ENCODE data around the gene ESF1.

Gene ESF1

DNA sequence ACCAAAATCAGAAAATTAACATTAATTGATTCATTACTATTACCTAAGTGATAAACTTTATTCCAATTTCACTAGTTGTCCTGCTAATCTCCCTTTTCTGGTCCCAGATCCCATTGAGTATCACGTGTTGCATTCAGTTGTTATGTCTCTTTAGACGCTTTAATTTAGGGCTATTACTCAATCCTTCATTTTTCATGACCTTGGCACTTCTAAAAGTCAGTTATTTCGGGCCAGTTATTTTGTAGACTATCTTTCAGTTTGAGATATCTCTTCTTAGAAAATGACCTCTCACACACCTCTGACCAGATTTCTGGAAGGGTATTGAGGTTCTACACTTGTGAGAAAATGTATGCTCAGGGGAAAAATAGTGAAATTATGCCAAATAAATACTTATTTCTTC is 112.0 kb downstream of the ESF1 start:
- DNase-seq: no peak

DNA sequence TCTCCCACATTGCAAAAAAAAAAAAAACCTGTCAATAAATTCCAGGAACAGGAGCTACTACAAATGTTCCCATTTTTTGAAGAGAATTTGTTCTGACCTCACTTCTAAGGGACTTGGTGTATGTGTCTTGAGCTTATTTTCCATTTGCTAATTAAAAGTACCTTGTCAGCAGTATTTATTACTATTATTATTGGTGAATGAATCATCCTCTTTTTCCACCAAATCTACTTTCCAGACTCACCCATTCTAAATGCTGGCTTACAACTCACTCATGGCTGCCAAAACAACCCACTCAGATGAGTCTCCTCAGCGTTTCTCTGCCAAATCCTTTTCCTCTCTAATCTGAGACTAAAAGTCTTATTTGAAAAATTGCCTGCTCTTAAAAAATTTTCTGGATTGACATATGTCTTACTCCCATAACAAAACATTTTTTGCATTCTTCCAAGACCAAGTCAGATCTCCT is 112.8 kb downstream of the ESF1 start:
- DNase-seq: no peak

DNA sequence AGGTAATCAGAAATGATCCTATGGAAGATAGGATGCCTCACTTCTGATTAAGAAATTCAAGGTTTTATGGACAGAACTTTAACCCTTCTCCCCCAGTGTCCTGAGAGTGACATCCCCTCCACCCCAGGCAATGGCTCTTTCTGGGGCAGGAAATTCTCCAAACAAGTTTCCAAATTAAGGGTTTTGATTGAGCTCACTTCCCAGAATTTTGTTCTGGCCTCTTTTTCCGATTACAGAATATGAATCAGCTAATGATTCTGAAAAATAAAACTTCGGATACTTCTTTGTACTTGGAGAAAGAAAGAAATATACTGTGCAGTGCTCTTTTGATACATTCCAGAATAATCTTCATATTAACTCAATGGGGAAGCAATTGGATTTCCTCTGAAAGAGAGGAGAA is 113.2 kb downstream of the ESF1 start:
- DNase-seq: no peak

DNA sequence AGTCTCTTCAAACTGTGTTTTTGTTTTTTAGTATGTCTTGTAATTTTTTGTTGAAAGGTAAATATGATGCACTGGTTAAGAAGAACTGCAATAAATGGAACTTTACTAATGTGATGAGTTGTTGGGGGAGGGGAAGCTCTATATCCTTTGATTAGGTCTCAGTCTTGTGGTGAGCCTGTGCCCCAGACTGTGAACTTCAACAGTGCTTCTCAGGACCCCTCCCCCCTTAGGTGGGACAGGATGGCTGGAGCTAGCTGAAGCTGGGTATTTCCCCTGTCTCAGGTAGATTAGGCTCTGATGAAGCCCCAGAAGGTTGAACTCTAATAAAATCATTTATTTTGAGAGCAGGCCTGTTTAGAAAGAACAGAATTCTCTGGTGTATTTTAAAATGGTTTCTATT is 114.6 kb downstream of the ESF1 start:
- no peak for DNase-seq

DNA sequence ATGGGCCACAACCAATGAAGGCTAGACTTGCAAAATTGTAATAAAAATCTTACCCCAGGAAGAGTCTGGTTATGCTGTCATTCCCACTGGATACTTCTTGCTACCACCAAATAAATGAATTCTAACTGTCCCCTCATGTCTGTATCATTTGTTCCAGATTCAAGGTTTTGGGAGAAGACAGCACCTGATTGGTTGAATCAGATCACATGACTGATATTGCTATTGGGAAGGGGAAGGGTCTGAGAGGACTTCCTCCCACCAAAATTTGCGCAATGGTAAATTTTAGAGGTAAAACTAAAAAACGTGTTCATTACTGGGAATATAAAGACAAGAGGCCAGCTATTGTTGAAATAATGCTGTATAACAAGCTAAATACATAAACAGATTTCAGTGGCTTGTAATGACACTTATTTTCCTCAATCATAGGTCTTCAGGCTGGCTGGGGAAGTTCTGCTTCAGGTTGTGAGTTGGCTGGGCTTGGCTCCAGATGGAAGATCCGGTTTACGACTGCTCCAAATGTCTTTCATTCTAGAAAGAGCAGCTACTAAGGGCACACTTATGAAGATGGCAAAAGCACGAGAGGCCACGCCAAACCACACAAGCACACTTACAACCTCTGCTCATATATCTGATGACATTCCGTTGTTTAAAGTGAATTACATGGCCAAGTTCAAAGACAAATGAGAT is 118.9 kb downstream of the ESF1 start:
- DNase-seq: no peak
